Keratinocyte (primary cell): ENCODE measurements around the gene PITPNC1. TPM values are rescaled to one million over a fixed set of nuclear protein-coding genes. Genes with fewer than 3 reads are reported as not detected.

ENCODE experiments used
- DNase-seq: peaks from one replicate; pipeline ENCODE4 v3.0.0-alpha.2; 2011; ENCODE audit warnings: low read depth, missing footprints, low spot score
- FAIRE-seq: peaks from 2 replicates; lab custom pipeline; 2011; peaks lifted over from hg19 to GRCh38; lab: Jason Lieb, UNC
- H2AFZ ChIP-seq: 2 replicates; pipeline ENCODE4 v1.6.0; 2012; ENCODE audit warnings: low read length, control low read depth, inconsistent platforms; ENCODE audit not compliant: control insufficient read depth
- H3K27ac ChIP-seq: 2 replicates; pipeline ENCODE4 v1.5.1; 2011; ENCODE audit warnings: low read length; ENCODE audit not compliant: control insufficient read depth, insufficient read depth
- H3K27me3 ChIP-seq: 3 replicates; pipeline ENCODE4 v1.6.0; 2011; ENCODE audit warnings: low read length; ENCODE audit not compliant: control insufficient read depth, insufficient read depth; ENCODE audit errors: extremely low read depth
- H3K36me3 ChIP-seq, 2 experiments: 2 replicates in 1 of 2; 3 replicates in 1 of 2; pipeline ENCODE4 v1.5.1; 2011; ENCODE audit warnings: low read length in 2 of 2, mild to moderate bottlenecking in 1 of 2; ENCODE audit not compliant: control insufficient read depth in 2 of 2, insufficient read depth in 2 of 2; ENCODE audit errors: extremely low read depth in 1 of 2
- H3K4me1 ChIP-seq: 3 replicates; pipeline ENCODE4 v1.5.1; 2011; ENCODE audit warnings: low read length; ENCODE audit not compliant: control insufficient read depth, insufficient read depth; ENCODE audit errors: extremely low read depth
- H3K4me2 ChIP-seq: 3 replicates; pipeline ENCODE4 v1.6.0; 2011; ENCODE audit warnings: low read depth, low read length; ENCODE audit not compliant: control insufficient read depth, insufficient read depth; ENCODE audit errors: extremely low read depth
- H3K4me3 ChIP-seq, 3 experiments: fragments of 200-600 bp in 1 of 3; sonication (generic) in 1 of 3; 2 replicates in 2 of 3; 3 replicates in 1 of 3; pipeline ENCODE4 v1.5.1; 2011 to 2016; ENCODE audit warnings: low read length in 3 of 3, mild to moderate bottlenecking in 3 of 3, control low read depth in 2 of 3, inconsistent platforms in 1 of 3, low read depth in 1 of 3, mixed read lengths in 1 of 3, mixed run types in 1 of 3, moderate library complexity in 1 of 3; ENCODE audit not compliant: control insufficient read depth in 2 of 3, insufficient read depth in 2 of 3; ENCODE audit errors: extremely low read depth in 1 of 3
- H3K79me2 ChIP-seq: 2 replicates; pipeline ENCODE4 v1.6.0; 2012; ENCODE audit warnings: low read length; ENCODE audit not compliant: control insufficient read depth, insufficient read depth
- H3K9ac ChIP-seq: 3 replicates; pipeline ENCODE4 v1.6.0; 2011; ENCODE audit warnings: low read length; ENCODE audit not compliant: control insufficient read depth, insufficient read depth; ENCODE audit errors: extremely low read depth
- H3K9me1 ChIP-seq: 3 replicates; pipeline ENCODE4 v1.6.0; 2011; ENCODE audit warnings: low read length; ENCODE audit not compliant: control insufficient read depth, insufficient read depth; ENCODE audit errors: extremely low read depth
- H3K9me3 ChIP-seq: 2 replicates; pipeline ENCODE4 v1.5.1; 2012; ENCODE audit warnings: low read depth, low read length; ENCODE audit not compliant: control insufficient read depth
- H4K20me1 ChIP-seq: 3 replicates; pipeline ENCODE4 v1.6.0; 2011; ENCODE audit warnings: low read length; ENCODE audit not compliant: control insufficient read depth, insufficient read depth; ENCODE audit errors: extremely low read depth
- EZH2 ChIP-seq: IDR thresholded peaks from one replicate; pipeline ENCODE4 v1.6.1; 2012; ENCODE audit warnings: inconsistent platforms, mild to moderate bottlenecking, low read length, moderate library complexity
- dilution Hi-C: fragments of 300-500 bp; cut with MboI; formaldehyde crosslinking; loops from one replicate; pipeline ENCODE4 v1.7.0; 2020; ENCODE audit warnings: low sequenced_read_pairs; ENCODE audit not compliant: extremely low pct_ligation_motif_present
- polyA plus RNA-seq, 5 experiments: library from polyadenylated mRNA; depleted of rRNA in 3 of 5; stranded (reverse) in 3 of 5; stranded (forward) in 1 of 5; unstranded in 1 of 5; fragments of >200 nt; gene quantifications; 1 replicate in 1 of 5; 2 replicates in 3 of 5; 3 replicates in 1 of 5; pipeline versions ENCODE4 v1.2.1 to v1.2.3, GENCODE V29; 2011 to 2012; ENCODE audit warnings: missing spikeins in 2 of 5, low read depth in 1 of 5, low replicate concordance in 1 of 5
- TF ChIP-seq, protein P1 (sequence below), 3 experiments: IDR thresholded peaks in 1 of 3; conservative IDR thresholded peaks in 1 of 3; optimal IDR thresholded peaks in 1 of 3; 2 replicates in 2 of 3; 3 replicates in 1 of 3; pipeline versions ENCODE3 to v1.5.1; 2011; ENCODE audit warnings: low read length in 3 of 3, mild to moderate bottlenecking in 3 of 3, moderate library complexity in 2 of 3, control low read depth in 1 of 3, inconsistent platforms in 1 of 3; ENCODE audit not compliant: insufficient read depth in 2 of 3; ENCODE audit errors: extremely low read depth in 1 of 3

PITPNC1 gene
- polyA plus RNA-seq, 1 donor (not counting 4 experiments of a cell fraction or from before 2014, with no cell fraction given): 24.8 TPM

DNA sequence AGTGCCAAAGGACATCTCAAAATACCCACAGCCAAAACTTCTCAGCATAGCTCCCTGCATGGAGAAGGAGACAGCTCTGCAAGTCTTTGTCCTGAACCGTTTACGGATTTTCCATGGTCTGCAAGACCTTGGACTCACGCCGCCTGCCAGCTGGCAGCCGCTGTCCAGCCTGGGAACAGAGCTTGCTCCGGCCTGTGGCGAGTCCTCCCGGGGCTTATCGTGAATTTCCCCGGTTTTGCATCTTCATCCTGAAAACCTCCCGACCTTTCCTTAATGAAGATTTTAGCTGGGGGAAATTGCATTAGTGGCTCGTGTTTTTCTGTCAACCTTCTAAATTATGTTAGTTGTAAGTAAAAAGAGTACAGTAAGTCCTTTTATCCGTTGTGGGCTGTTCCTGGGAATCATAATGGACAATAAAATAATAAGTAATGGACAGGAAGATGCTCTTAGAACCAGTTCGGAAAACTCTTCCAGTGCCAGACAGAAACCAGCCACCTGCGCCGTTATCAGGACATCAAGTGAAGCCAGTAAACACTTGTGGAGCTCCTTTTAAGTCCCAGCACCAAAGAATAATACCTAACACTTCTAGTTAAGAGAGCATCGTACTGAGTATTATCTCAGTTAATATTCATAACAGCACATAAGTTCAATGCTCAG lies 228.3 kb downstream of the PITPNC1 start:
- no peaks in the 10 kb centered on the region for H4K20me1 ChIP-seq
- DNase-seq (no peak), FAIRE-seq (no peak)
- H3K79me2 ChIP-seq: no peaks in the 10 kb centered on the region
- H3K27me3 ChIP-seq: no peaks in the 10 kb centered on the region
- no peak overlapping the region for H3K4me2 ChIP-seq
- H3K9ac ChIP-seq: no peak overlapping the region
- dilution Hi-C loops: no loop called here
- H3K4me1 ChIP-seq: peaks cover 20% of the 10 kb centered on the region
- H3K36me3 ChIP-seq: peaks cover 0 to 7% of the 10 kb centered on the region in 2 experiments
- H3K9me1 ChIP-seq: no peaks in the 10 kb centered on the region
- H3K27ac ChIP-seq: no peak overlapping the region
- no peak for TF ChIP-seq EZH2
- TF ChIP-seq, protein P1, sequence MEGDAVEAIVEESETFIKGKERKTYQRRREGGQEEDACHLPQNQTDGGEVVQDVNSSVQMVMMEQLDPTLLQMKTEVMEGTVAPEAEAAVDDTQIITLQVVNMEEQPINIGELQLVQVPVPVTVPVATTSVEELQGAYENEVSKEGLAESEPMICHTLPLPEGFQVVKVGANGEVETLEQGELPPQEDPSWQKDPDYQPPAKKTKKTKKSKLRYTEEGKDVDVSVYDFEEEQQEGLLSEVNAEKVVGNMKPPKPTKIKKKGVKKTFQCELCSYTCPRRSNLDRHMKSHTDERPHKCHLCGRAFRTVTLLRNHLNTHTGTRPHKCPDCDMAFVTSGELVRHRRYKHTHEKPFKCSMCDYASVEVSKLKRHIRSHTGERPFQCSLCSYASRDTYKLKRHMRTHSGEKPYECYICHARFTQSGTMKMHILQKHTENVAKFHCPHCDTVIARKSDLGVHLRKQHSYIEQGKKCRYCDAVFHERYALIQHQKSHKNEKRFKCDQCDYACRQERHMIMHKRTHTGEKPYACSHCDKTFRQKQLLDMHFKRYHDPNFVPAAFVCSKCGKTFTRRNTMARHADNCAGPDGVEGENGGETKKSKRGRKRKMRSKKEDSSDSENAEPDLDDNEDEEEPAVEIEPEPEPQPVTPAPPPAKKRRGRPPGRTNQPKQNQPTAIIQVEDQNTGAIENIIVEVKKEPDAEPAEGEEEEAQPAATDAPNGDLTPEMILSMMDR (optimal IDR thresholded peaks at IDR 0.05 in 1 of 3, IDR thresholded peaks at IDR 0.05 in 1 of 3, conservative IDR thresholded peaks at IDR 0.05 in 1 of 3; ENCODE audit: extremely low read depth in 1 of 3, insufficient read depth in 2 of 3, low read length in 3 of 3): no peak
- no peak overlapping the region for H2AFZ ChIP-seq
- H3K9me3 ChIP-seq: no peaks in the 10 kb centered on the region
- H3K4me3 ChIP-seq: no peak overlapping the region

DNA sequence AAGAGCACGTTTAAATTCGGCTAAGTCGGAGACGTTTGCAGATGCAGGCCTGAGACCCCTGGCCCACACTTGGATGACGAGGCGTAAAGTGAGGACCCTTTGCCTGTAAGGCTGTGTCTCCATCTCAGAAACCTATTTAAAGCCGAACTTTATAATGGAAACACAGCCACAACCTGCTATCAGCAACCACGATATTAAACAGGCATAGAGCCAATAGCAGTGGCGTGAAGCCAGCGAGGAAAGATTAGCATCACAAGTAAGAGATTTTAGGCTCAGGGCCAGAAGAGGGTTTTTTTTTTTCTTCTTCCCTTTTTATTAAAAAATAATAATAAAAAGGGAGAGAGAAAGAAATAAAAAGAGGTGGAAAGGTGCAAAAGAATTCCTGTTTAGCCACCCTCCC lies 229.4 kb downstream of the PITPNC1 start:
- H2AFZ ChIP-seq: no peak overlapping the region
- no peak overlapping the region for H3K9ac ChIP-seq
- no peaks in the 10 kb centered on the region for H4K20me1 ChIP-seq
- dilution Hi-C loops: no loop called here
- no peak overlapping the region for H3K4me3 ChIP-seq
- FAIRE-seq (no peak), DNase-seq (no peak)
- no peaks in the 10 kb centered on the region for H3K27me3 ChIP-seq
- H3K9me3 ChIP-seq: no peaks in the 10 kb centered on the region
- H3K36me3 ChIP-seq: peaks cover 0 to 7% of the 10 kb centered on the region in 2 experiments
- no peaks in the 10 kb centered on the region for H3K9me1 ChIP-seq
- no peak overlapping the region for H3K27ac ChIP-seq
- H3K4me1 ChIP-seq: peaks cover 20% of the 10 kb centered on the region
- H3K79me2 ChIP-seq: no peaks in the 10 kb centered on the region
- TF ChIP-seq, protein P1 (optimal IDR thresholded peaks at IDR 0.05 in 1 of 3, IDR thresholded peaks at IDR 0.05 in 1 of 3, conservative IDR thresholded peaks at IDR 0.05 in 1 of 3; ENCODE audit: extremely low read depth in 1 of 3, insufficient read depth in 2 of 3, low read length in 3 of 3): no peak
- TF ChIP-seq EZH2: no peak
- no peak overlapping the region for H3K4me2 ChIP-seq
